Limb (tissue), 2 donors: ENCODE measurements around the gene OPCML.

Experiments used
- DNase-seq, 2 donors: peaks; one replicate each; pipeline ENCODE4 v3.0.0-alpha.2; 2016; ENCODE audit errors: extremely low spot score in 2 of 2

OPCML gene

GRCh38 chr11:133234883-133235282 is 297.4 kb downstream of the OPCML start:
- DNase-seq: no peak

GRCh38 chr11:133232665-133233064 is 299.6 kb downstream of the OPCML start:
- DNase-seq: no peak

GRCh38 chr11:133230431-133230830 is 301.9 kb downstream of the OPCML start:
- no peak for DNase-seq

- DNase-seq: peak; percentile 3 to 51
Observed at GRCh38 chr11:133228471-133229329, 303.6 kb downstream of the OPCML start.

- DNase-seq: no peak
Observed at GRCh38 chr11:133227632-133228111, 304.6 kb downstream of the OPCML start.

- no peak for DNase-seq
Observed at GRCh38 chr11:133224271-133224670, 308.0 kb downstream of the OPCML start.

GRCh38 chr11:133222425-133223330 is 309.6 kb downstream of the OPCML start:
- no peak for DNase-seq

- DNase-seq: no peak
Observed at GRCh38 chr11:133219543-133219942, 312.8 kb downstream of the OPCML start.

- DNase-seq: no peak
Observed at GRCh38 chr11:133216813-133217212, 315.5 kb downstream of the OPCML start.

- no peak for DNase-seq
Observed at GRCh38 chr11:133215596-133216230, 316.6 kb downstream of the OPCML start.

GRCh38 chr11:133214646-133215045 is 317.7 kb downstream of the OPCML start:
- no peak for DNase-seq

- DNase-seq: no peak
Observed at GRCh38 chr11:133212201-133212600, 320.1 kb downstream of the OPCML start.

- no peak for DNase-seq
Observed at GRCh38 chr11:133207995-133208394, 324.3 kb downstream of the OPCML start.

- no peak for DNase-seq
Observed at GRCh38 chr11:133206313-133207005, 325.8 kb downstream of the OPCML start.

GRCh38 chr11:133204158-133204557 is 328.1 kb downstream of the OPCML start:
- no peak for DNase-seq

- DNase-seq: no peak
Observed at GRCh38 chr11:133202816-133203215, 329.5 kb downstream of the OPCML start.

GRCh38 chr11:133198438-133198837 is 333.9 kb downstream of the OPCML start:
- DNase-seq: no peak

- DNase-seq: no peak
Observed at GRCh38 chr11:133197425-133197824, 334.9 kb downstream of the OPCML start.

GRCh38 chr11:133191931-133192330 is 340.4 kb downstream of the OPCML start:
- DNase-seq: no peak

GRCh38 chr11:133181667-133182066 is 350.6 kb downstream of the OPCML start:
- DNase-seq: no peak

- DNase-seq: no peak
Observed at GRCh38 chr11:133181066-133181465, 351.2 kb downstream of the OPCML start.
